Parathyroid adenoma (tissue), 2 donors: ENCODE data around the gene ZNF625.

ENCODE experiments used
- H2AFZ ChIP-seq: fragments of 300-600 bp; sonication (generic); one replicate; pipeline ENCODE4 v1.7.0; 2017; ENCODE audit warnings: antibody characterized with exemption, mild to moderate bottlenecking
- H3K27ac ChIP-seq: fragments of 300-600 bp; sonication (generic); one replicate; pipeline ENCODE4 v1.7.0; 2017
- H3K27me3 ChIP-seq: fragments of 300-600 bp; sonication (generic); one replicate; pipeline ENCODE4 v1.7.0; 2017; ENCODE audit warnings: low read length; ENCODE audit not compliant: control insufficient read depth, insufficient read depth
- H3K36me3 ChIP-seq: fragments of 300-600 bp; sonication (generic); one replicate; pipeline ENCODE4 v1.7.0; 2017; ENCODE audit warnings: low read length; ENCODE audit not compliant: control insufficient read depth, insufficient read depth
- H3K4me1 ChIP-seq: fragments of 300-600 bp; sonication (generic); one replicate; pipeline ENCODE4 v1.7.0; 2017; ENCODE audit warnings: control low read depth
- H3K4me2 ChIP-seq: fragments of 300-600 bp; sonication (generic); one replicate; pipeline ENCODE4 v1.7.0; 2017; ENCODE audit warnings: low read length
- H3K4me3 ChIP-seq: fragments of 300-600 bp; sonication (generic); one replicate; pipeline ENCODE4 v1.7.0; 2017; ENCODE audit warnings: low read depth, low read length
- H3K79me2 ChIP-seq: fragments of 300-600 bp; sonication (generic); one replicate; pipeline ENCODE4 v1.7.0; 2017; ENCODE audit warnings: control low read depth
- H3K9ac ChIP-seq: fragments of 300-600 bp; sonication (generic); one replicate; pipeline ENCODE4 v1.7.0; 2017; ENCODE audit warnings: mild to moderate bottlenecking
- H3K9me3 ChIP-seq: fragments of 300-600 bp; sonication (generic); one replicate; pipeline ENCODE4 v1.7.0; 2017; ENCODE audit warnings: low read length; ENCODE audit not compliant: control insufficient read depth
- TF ChIP-seq, protein P1 (sequence below): fragments of 300-600 bp; sonication (generic); IDR thresholded peaks from one replicate; pipeline ENCODE4 v1.7.0; 2017; ENCODE audit warnings: antibody characterized with exemption, mild to moderate bottlenecking
- donor health status: primary hyperparathyroidism.

Gene ZNF625

DNA sequence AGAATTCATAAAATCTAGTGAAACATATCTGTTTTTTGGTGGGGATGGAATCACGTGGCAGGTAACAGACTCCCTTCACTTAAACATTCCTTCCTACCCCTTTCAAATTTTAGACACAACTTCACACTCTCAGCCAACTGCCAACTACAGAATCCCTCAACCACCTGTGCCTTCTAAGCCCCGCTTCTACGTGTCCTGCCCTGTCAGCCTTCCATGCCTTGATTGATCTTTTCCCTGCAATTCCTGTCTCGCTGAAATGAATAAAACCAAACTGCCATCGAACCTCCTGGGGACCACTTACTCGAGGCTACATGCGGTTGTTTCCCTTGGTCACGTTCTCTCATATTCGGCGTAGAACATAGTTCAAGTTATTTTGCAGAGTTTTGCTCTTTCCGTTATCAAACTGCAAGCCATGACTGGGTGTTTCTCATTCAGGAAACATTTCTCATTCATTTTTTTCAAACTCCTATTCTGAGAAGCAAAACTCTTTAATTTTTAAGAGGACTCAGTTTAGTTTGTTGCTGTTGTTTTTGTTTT is 1.1 kb downstream of the ZNF625 start:
- peak overlapping the region; percentile 94 for H2AFZ ChIP-seq
- H3K4me1 ChIP-seq: peaks cover 4% of the 10 kb centered on the region
- H3K27ac ChIP-seq: peak overlapping the region; percentile 73
- peak overlapping the region; percentile 78 for H3K4me2 ChIP-seq
- no peaks in the 10 kb centered on the region for H3K79me2 ChIP-seq
- TF ChIP-seq, protein P1, sequence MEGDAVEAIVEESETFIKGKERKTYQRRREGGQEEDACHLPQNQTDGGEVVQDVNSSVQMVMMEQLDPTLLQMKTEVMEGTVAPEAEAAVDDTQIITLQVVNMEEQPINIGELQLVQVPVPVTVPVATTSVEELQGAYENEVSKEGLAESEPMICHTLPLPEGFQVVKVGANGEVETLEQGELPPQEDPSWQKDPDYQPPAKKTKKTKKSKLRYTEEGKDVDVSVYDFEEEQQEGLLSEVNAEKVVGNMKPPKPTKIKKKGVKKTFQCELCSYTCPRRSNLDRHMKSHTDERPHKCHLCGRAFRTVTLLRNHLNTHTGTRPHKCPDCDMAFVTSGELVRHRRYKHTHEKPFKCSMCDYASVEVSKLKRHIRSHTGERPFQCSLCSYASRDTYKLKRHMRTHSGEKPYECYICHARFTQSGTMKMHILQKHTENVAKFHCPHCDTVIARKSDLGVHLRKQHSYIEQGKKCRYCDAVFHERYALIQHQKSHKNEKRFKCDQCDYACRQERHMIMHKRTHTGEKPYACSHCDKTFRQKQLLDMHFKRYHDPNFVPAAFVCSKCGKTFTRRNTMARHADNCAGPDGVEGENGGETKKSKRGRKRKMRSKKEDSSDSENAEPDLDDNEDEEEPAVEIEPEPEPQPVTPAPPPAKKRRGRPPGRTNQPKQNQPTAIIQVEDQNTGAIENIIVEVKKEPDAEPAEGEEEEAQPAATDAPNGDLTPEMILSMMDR: no peak
- no peaks in the 10 kb centered on the region for H3K27me3 ChIP-seq
- H3K4me3 ChIP-seq: peak overlapping the region; percentile 95
- H3K36me3 ChIP-seq: no peaks in the 10 kb centered on the region
- peak overlapping the region; percentile 10 for H3K9ac ChIP-seq
- H3K9me3 ChIP-seq: no peaks in the 10 kb centered on the region

DNA sequence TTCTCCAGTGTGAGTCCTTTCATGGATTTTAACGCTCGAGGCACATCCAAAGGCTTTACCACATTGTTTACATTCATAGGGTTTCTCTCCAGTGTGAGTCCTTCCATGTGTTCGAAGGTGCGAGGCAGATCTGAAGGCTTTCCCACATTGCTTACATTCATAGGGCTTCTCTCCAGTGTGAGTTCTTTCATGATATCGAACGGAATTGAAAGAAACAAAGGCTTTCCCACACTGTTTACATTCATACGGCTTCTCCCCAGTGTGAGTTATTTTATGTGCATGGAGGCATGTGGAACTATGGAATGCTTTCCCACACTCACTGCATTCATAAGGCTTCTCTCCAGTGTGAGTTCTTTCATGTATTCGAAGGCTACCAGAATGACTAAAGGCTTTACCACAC is 11.2 kb downstream of the ZNF625 start:
- H3K4me2 ChIP-seq: no peak overlapping the region
- H3K27me3 ChIP-seq: no peaks in the 10 kb centered on the region
- H3K36me3 ChIP-seq: no peaks in the 10 kb centered on the region
- no peak overlapping the region for H3K9ac ChIP-seq
- TF ChIP-seq, protein P1: no peak
- H3K79me2 ChIP-seq: no peaks in the 10 kb centered on the region
- H3K27ac ChIP-seq: no peak overlapping the region
- no peak overlapping the region for H2AFZ ChIP-seq
- no peak overlapping the region for H3K4me3 ChIP-seq
- no peaks in the 10 kb centered on the region for H3K9me3 ChIP-seq
- peaks cover 3% of the 10 kb centered on the region for H3K4me1 ChIP-seq

- Histone ChIP-seq H3K27ac (no peak overlapping the region), H3K27me3 (no peaks in the 10 kb centered on the region), H2AFZ (peak overlapping the region; percentile 93), H3K36me3 (no peaks in the 10 kb centered on the region), H3K4me2 (no peak overlapping the region), H3K79me2 (no peaks in the 10 kb centered on the region), H3K9ac (no peak overlapping the region), H3K4me3 (no peak overlapping the region), H3K4me1 (peaks cover 5% of the 10 kb centered on the region), H3K9me3 (no peaks in the 10 kb centered on the region)
- TF ChIP-seq, protein P1: peak; percentile 2
Measured at GRCh38 chr19:12141405-12141736, 15.2 kb downstream of the ZNF625 start.

DNA sequence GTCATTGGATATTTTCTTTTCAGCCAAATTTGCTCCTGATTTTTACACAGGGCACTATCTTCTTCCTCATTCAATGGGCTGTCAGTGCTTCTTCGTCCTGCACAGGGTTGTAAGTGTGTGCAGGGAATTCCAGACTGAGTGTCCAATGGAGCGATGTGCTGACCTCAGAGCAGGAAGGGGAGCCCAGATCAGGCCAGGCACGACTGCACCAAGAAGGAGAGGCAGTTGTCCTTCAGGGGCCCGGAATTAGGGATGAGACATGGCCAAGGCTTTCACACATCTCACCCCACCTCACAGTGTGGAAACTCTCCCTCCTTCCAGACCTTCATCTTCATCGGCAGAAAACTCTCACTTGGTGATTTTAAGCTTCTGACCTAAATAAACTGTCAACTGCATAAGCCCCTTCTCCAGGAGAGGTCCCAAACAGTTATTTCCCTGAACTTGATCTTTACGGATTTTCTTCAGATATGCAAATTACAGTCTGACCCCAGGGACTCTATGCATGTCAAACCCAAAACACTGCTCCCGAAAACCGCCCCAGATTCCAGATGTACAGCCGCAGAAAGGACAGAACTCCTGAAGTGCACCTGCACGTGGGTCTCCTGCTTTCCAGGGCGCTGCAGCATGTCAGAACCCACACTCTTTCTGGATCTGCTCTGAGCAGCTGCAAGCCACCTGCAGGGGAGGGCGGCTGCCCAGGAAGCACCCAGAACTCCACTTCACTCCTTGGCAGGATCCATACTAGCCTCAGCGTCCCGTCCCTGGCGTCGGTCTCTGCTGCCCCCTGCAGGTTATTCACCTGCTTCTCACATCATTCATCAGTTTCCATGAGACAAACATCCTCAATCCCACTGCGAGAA is 15.8 kb downstream of the ZNF625 start:
- Histone ChIP-seq H3K36me3 (no peaks in the 10 kb centered on the region), H3K79me2 (no peaks in the 10 kb centered on the region), H3K9ac (no peak overlapping the region), H3K4me2 (peak overlapping the region; percentile 77), H3K27me3 (no peaks in the 10 kb centered on the region), H3K4me1 (peaks cover 5% of the 10 kb centered on the region), H2AFZ (peak overlapping the region; percentile 93), H3K27ac (peak overlapping the region; percentile 80), H3K9me3 (no peaks in the 10 kb centered on the region), H3K4me3 (peak overlapping the region; percentile 96)
- TF ChIP-seq, protein P1: peak; percentile 98
